HUDEP-2 (cell line): Measurements from ENCODE around the gene TEDC1.

Experiments used
- DNase-seq, 76 experiments: peaks; one replicate each; lab custom pipeline; 2025; ENCODE audit not compliant: unreplicated experiment in 76 of 76; lab: John Stamatoyannopoulos, UW

TEDC1 gene, protein sequence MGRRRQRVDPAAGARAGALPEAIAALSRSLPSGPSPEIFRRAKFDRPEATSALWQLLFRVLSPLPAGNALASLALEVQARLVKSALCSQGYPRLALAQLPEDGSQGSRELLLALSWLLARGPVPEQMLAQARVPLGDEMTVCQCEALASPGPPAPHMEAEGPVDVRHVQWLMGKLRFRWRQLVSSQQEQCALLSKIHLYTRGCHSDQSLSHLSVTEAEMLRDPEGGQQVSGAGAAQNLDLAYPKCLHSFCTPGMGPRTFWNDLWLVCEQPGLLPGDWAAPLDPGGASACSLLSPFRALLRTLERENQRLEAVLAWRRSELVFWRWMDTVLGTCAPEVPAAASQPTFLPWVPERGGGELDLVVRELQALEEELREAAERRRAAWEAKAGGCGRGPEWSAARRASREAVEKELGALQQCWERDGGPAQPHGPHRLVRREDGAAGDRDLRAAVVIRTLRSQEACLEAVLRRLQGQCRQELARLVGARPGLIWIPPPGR

GRCh38 chr14:105490572-105491365 is at the start of gene TEDC1:
TEDC1 (plus strand) TSS chr14:105491246; CDS start chr14:105491376, 130 bp downstream.
- peak in 74 of 76 experiments; percentile 94 to 100 (median 99) for DNase-seq

DNA sequence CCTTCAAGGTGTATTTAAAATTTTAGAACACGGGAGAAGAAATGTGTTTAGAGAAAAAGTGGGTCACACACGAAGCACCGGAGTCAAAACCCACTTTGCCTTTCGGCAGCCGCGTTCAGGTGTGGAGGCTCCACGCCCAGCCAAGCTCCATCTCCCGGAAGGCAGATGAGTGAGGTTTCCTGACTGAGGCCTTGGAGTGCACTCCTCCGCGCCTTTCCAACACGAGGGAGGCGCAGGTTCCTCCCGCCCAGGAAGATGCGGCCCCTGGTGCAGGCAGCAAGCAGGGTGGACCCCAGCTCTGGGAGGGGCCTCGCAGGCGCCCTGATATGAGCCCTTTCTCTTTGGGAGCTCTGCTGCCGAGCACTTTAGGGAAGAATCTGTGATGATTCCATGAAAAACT is 48.9 kb upstream of the TEDC1 start:
- DNase-seq, result no peak

GRCh38 chr14:105442834-105443233 is 48.2 kb upstream of the TEDC1 start:
- no peak for DNase-seq

GRCh38 chr14:105444859-105445258 is 46.2 kb upstream of the TEDC1 start:
- no peak for DNase-seq

- DNase-seq, result no peak
Observed at GRCh38 chr14:105445290-105445689, 45.8 kb upstream of the TEDC1 start.

- DNase-seq, result no peak
Observed at GRCh38 chr14:105445901-105446845, 44.9 kb upstream of the TEDC1 start.

GRCh38 chr14:105446971-105447370 is 44.1 kb upstream of the TEDC1 start:
- DNase-seq, result no peak

DNA sequence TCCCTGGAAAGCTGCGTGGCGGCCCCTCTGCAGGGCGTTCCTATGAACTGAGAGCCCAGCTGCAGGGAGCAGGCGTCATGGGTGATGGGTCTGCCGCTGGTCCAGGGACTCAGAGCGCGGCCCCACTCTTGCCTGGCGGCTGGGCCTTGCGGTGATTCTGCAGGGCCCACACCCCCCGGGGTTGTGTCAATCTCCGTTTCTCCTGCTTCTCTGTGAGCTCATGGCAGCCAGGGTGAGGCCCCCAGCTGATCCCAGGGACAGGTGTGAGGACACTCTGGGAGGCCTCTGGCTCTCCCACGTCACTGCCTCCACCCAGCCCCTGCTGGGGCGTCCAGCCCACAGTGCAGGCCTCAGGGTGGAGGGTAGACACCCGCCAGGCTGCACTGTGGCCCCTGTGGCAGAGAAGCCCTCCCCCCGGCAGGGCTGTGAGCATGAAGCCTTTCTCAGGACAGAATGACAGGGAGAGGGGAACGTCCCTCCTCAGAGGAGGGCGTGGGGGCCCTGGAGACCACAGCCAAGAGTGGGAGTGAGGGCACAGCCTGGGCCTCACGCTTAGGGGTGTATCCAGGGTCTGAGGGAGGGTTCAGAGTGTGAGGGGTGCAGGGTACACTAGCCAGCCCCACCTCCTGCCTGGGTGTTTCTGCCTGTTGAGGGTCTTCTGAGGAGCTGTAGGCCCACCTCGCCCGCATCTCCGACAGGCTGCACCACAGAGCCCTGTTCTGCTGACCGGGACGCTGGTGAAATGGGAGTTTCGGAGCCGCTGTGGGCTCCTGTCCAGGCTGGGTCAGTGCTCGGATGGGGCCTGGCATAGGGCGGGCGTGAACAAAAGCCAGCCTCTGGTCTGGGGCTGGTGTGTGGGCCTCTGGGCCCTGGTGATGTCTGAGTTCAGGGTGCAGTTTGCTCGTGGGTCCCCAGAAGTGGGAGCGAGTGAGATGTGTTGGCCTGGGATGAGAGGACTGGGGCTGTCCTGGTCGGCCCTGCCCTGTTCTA is 43.1 kb upstream of the TEDC1 start:
- DNase-seq, result no peak

DNA sequence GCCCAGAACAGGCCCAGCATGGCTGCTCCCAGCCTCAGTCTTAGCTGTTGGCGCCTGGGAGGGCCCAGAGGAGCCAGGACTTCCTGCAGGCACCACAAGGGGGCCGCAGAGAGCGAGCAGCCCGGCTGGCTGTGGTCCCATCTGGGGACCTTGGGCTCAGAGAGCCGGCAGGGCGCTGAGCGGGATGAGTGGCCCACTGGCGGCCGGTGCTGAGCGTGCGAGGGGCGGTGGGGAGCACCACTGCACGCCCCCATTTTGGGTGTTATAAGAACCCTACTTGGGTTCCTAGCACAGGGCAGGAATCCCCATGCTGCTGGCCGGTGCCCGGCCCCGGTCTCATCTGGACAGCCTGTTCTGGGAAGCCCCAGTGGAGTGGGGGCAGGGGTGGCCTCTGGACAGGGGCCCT is 42.3 kb upstream of the TEDC1 start:
- DNase-seq, result peak in 63 of 76 experiments; percentile 6 to 79 (median 49)

GRCh38 chr14:105449276-105450122 is 41.5 kb upstream of the TEDC1 start:
- no peak for DNase-seq

DNA sequence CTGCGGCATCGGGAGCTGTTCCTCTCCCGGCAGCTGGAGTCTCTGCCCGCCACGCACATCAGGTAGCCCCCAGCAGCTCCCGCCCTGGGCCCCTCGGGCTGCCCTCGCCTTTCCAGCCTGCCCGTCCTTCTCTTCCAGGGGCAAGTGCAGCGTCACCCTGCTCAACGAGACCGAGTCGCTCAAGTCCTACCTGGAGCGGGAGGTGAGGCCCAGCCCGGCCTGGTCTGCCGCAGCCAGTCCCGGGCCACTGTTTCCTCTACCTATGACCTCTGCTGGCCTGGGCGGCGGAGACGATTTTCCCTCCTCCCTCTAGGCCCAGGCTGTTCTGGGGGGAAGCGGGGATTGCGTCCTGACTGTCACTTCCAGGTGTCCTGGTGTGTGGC is 40.9 kb upstream of the TEDC1 start:
- no peak for DNase-seq

DNA sequence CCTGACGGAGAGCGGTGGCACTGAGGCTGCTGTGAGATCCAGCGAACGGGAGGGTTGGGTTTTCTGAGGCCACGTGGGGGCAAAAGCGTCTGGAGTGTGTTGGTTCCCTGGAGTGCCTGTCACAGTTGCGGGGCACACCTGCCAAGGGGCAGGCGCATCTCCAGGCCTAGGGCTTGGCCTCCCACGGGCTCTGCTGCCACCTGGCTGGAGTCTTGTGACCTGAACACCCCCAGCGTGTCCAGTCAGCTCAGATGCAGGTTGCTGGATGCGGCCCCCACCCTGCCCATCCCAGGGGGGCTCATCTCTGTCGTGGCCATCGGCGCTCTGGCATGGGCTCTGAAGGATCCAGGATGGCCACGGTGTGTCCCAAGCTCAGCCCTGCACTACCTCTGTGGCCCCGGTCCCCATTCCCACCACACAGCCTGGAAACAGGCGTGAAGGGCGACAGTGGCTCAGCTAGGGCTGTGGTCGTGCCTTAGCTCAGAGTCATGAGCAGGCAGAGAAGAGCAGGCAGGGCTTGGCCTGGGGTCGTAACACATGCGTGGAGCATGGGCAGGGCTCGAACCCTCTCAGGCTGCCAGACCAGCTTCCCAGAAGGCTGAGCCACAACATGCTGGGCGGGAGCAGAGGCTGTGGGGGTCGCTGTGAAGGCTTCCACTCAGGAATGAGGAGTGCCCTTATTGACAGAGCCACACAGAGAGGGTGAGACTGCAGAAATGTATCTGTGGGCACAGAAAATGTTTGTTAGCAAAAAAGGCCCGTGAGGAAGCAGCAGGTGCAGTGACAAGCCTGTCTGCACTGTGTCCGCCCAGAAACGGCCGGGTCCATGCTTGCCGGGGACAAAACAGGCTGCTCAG is 40.0 kb upstream of the TEDC1 start:
- DNase-seq, result no peak

GRCh38 chr14:105452963-105453362 is 38.1 kb upstream of the TEDC1 start:
- no peak for DNase-seq

DNA sequence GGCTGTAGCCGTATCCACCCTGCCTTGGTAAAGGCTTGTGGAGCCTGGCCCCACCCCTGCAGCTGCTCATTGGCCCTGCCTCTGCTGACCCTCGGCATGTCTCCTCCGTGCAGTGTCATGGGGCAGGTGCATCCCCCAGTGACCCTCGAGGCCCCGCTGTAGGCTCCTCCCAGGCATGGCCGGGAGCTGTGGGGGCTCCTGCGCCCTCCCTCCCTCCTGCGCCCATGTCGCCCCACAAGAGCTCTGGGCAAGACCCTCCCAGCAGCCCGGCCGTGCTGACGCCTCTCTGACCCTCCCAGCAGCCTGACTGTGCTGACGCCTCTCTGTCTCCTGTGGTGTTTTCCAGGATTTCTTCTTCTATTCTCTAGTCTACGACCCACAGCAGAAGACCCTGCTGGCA is 37.2 kb upstream of the TEDC1 start:
- DNase-seq, result no peak

DNA sequence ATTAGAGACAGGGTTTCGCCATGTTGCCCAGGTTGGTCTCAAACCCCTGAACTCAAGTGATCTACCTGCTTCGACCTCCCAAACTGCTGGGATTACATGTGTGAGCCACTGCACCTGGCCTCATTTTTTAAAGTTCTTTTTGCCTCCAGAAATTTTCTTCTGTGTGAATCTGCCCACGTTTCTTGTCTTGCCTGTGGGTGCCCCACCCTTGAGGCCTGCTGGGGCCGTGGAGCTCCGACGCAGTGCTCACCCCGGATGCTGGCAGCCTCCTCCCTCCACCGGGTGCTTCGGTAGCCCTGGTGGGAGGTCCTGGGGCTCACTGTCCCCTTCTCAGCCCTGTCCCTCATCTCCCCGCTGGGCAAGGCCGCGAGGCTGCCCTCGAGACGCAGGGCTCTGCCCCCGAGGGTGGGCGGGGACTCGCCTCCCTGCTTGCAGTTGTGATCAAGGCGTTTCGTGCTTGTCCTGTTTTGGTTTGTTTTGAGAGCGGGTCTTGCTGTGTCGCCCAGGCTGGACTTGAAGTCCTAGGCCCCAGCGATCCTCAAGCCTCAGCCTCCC is 35.9 kb upstream of the TEDC1 start:
- no peak for DNase-seq

GRCh38 chr14:105455766-105456660 is 35.0 kb upstream of the TEDC1 start:
- DNase-seq, result no peak
